ENCODE data around the gene GALNT13. TPM values are rescaled to one million over a fixed set of nuclear protein-coding genes. Genes with fewer than 3 reads are reported as not detected.
A peak's percentile ranks its signal among the peaks of the same experiment; 100 is the strongest.

Gene GALNT13
- total and polyA plus RNA-seq, 3 experiments from 2014 or later: not detected

DNA sequence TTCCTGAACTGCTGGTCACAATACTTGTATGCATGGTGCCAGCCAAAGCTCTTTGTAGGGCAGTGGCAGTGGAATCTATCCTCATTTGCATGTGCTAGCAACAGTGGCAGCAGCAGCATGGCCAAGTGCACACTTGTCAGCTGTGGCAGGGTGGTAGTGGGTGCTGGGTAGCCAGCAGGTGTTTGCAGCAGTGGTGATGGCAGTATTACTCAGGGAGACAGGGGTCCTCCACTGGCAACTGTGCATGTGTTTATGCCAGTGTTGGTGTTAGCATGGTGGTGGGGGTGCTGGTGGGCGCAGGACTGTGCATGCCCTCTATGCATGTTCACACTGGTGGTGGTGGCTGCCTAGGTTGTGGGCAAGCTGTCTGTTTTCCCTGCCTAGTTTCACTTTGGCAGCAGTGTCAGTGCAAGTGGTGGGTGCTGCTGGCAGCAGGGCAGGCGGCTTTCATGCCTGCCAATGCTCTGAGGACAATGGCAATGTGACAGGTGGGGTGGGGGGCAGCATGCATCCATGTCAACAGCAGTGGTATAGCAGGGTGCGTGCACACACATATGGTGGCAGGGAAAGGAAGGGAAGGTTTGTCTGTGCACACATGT is 41.2 kb downstream of the GALNT13 start:
- POLR2A ChIA-PET: no interaction called here
- Mint-ChIP-seq H3K9me3 (peaks cover 7 to 54% (median 23%) of the 10 kb centered on the region in 5 donors), H3K36me3 (no peaks in the 10 kb centered on the region), H3K27ac (no peak overlapping the region), H3K27me3 (no peaks in the 10 kb centered on the region), H3K4me1 (no peaks in the 10 kb centered on the region), H3K4me3 (no peak overlapping the region)
- Histone ChIP-seq H3K36me3 (ENCODE audit: insufficient read depth, low read length) (no peaks in the 10 kb centered on the region), H3K9me3 (ENCODE audit: low read length) (peaks cover 5% of the 10 kb centered on the region), H3K4me1 (ENCODE audit: insufficient read depth, low read length) (no peaks in the 10 kb centered on the region), H3K27me3 (ENCODE audit: insufficient read depth, low read length, poor library complexity, severe bottlenecking) (no peaks in the 10 kb centered on the region), H3K27ac (ENCODE audit: low read depth, low read length) (no peak overlapping the region), H3K4me3 (ENCODE audit: low read length) (no peak overlapping the region)
- CTCF ChIA-PET: no interaction called here
- peak in 1 of 5 donors; percentile 36 for DNase-seq

DNA sequence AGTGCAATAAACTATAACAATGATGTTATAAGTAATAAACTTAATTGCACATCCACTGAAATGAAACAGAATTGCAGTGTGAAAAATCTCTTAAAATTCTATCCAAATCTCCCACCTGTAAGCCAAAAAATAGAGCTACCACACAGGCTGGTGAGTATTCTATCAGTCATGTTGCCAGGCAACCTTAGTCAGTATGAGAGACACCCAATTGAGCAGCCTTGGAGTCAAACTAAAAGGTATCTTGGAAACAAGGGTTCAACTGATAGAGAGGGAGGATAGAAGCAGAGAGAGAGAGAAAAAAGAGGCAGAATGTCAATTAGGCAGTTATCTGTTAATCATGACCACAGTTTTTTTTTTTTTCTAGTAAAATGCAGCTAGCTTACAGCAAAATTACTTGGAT is 45.8 kb downstream of the GALNT13 start:
- no peaks in the 10 kb centered on the region for H3K4me1 Mint-ChIP-seq
- no peak overlapping the region for H3K4me3 ChIP-seq (ENCODE audit: low read length)
- ChIA-PET POLR2A (no interaction called here), CTCF (no interaction called here)
- H3K36me3 ChIP-seq (ENCODE audit: insufficient read depth, low read length): no peaks in the 10 kb centered on the region
- H3K4me1 ChIP-seq (ENCODE audit: insufficient read depth, low read length): no peaks in the 10 kb centered on the region
- no peaks in the 10 kb centered on the region for H3K27me3 Mint-ChIP-seq
- no peak for DNase-seq
- peaks cover 4 to 13% (median 4%) of the 10 kb centered on the region in 5 donors for H3K9me3 Mint-ChIP-seq
- H3K27me3 ChIP-seq (ENCODE audit: insufficient read depth, low read length, poor library complexity, severe bottlenecking): no peaks in the 10 kb centered on the region
- no peak overlapping the region for H3K27ac Mint-ChIP-seq
- H3K36me3 Mint-ChIP-seq: no peaks in the 10 kb centered on the region
- H3K27ac ChIP-seq (ENCODE audit: low read depth, low read length): no peak overlapping the region
- peaks cover 5% of the 10 kb centered on the region for H3K9me3 ChIP-seq (ENCODE audit: low read length)
- no peak overlapping the region for H3K4me3 Mint-ChIP-seq

DNA sequence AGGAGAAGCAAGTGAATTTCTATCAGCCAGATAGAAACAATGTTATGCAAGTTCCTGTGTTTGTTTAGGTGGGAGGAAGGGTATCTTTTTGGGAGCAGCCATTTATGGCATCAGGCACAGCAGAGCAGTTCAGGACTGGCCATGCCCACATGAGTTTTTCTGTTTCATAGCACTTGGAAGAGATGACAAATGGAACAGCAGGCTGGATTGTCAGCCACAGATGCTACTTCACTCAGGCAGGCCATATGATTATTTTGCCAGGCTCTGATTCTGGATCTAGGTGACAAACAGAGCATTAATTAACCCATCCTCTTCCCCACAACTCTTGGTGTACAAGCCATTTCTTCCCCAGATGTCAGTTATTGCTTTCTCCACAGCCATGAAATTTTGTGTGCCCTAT is 63.8 kb downstream of the GALNT13 start:
- Histone ChIP-seq H3K4me1 (ENCODE audit: insufficient read depth, low read length) (no peaks in the 10 kb centered on the region), H3K27ac (ENCODE audit: low read depth, low read length) (no peak overlapping the region), H3K36me3 (ENCODE audit: insufficient read depth, low read length) (no peaks in the 10 kb centered on the region), H3K4me3 (ENCODE audit: low read length) (no peak overlapping the region), H3K9me3 (ENCODE audit: low read length) (no peaks in the 10 kb centered on the region), H3K27me3 (ENCODE audit: insufficient read depth, low read length, poor library complexity, severe bottlenecking) (no peaks in the 10 kb centered on the region)
- Mint-ChIP-seq H3K9me3 (peaks cover 3 to 21% (median 8%) of the 10 kb centered on the region in 5 donors), H3K36me3 (no peaks in the 10 kb centered on the region), H3K4me1 (no peaks in the 10 kb centered on the region), H3K27me3 (no peaks in the 10 kb centered on the region), H3K27ac (no peak overlapping the region), H3K4me3 (no peak overlapping the region)
- POLR2A ChIA-PET: no interaction called here
- DNase-seq: no peak
- CTCF ChIA-PET: no interaction called here

DNA sequence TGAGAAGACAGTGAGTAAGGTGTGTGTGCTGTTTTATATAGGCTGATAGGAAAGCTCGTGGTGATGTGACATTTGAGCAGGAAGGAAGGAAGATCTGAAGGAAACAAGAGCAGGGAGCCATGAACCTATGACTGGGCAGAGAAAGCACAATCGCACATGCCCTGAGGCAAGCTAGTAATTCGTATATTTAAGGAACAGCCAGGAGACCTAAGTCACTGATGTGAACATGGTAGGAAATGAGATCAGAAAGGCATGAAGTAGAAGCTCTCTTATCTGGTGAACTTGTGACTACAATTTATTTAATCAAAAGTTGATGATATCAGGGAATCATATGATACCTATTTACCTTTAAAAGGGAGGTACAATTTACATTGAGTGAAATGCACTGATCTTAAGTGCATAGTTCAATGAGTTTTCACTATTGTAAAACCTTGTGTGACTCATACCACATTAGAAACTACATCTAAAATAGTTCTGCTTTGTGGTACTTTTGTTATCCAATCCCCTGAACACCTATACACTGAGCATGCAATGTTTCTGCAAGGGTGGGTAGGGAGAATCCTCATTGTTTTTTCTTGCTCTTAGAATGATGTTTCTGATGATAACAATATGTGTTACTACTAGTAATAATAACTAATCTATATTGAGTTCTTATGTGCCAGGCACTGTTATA is 67.5 kb downstream of the GALNT13 start:
- no peak for DNase-seq
- CTCF ChIA-PET: no interaction called here
- Mint-ChIP-seq H3K36me3 (no peaks in the 10 kb centered on the region), H3K27ac (no peak overlapping the region), H3K4me1 (no peaks in the 10 kb centered on the region), H3K4me3 (no peak overlapping the region), H3K27me3 (no peaks in the 10 kb centered on the region), H3K9me3 (peaks cover 0 to 13% (median 6%) of the 10 kb centered on the region in 5 donors)
- no peaks in the 10 kb centered on the region for H3K9me3 ChIP-seq (ENCODE audit: low read length)
- no peaks in the 10 kb centered on the region for H3K36me3 ChIP-seq (ENCODE audit: insufficient read depth, low read length)
- POLR2A ChIA-PET: no interaction called here
- no peaks in the 10 kb centered on the region for H3K4me1 ChIP-seq (ENCODE audit: insufficient read depth, low read length)
- H3K27me3 ChIP-seq (ENCODE audit: insufficient read depth, low read length, poor library complexity, severe bottlenecking): no peaks in the 10 kb centered on the region
- H3K4me3 ChIP-seq (ENCODE audit: low read length): no peak overlapping the region
- no peak overlapping the region for H3K27ac ChIP-seq (ENCODE audit: low read depth, low read length)

DNA sequence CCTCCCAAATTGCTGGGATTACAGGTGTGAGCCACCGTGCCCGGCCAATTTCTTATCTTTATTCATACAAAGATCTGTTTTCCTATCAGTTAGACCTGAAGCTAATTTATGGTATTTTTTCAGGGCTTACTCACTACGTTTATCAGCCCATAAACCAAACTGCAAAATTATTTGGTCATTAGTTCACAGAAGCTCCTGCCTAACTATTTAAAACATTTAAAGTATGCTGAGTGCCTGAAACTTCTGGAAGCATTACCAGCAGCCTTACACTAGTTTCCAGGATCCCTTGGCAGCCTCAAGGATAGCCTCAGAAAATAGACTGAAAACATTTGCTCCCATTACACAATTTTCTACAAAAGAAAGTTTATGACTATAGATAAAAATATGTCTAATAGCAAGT is 68.8 kb downstream of the GALNT13 start:
- ChIA-PET POLR2A (no interaction called here), CTCF (no interaction called here)
- no peak overlapping the region for H3K4me3 Mint-ChIP-seq
- Histone ChIP-seq H3K4me3 (ENCODE audit: low read length) (no peak overlapping the region), H3K27ac (ENCODE audit: low read depth, low read length) (no peak overlapping the region), H3K9me3 (ENCODE audit: low read length) (no peaks in the 10 kb centered on the region), H3K27me3 (ENCODE audit: insufficient read depth, low read length, poor library complexity, severe bottlenecking) (no peaks in the 10 kb centered on the region), H3K36me3 (ENCODE audit: insufficient read depth, low read length) (no peaks in the 10 kb centered on the region), H3K4me1 (ENCODE audit: insufficient read depth, low read length) (no peaks in the 10 kb centered on the region)
- peaks cover 0 to 13% (median 6%) of the 10 kb centered on the region in 5 donors for H3K9me3 Mint-ChIP-seq
- no peaks in the 10 kb centered on the region for H3K27me3 Mint-ChIP-seq
- DNase-seq: no peak
- H3K36me3 Mint-ChIP-seq: no peaks in the 10 kb centered on the region
- no peak overlapping the region for H3K27ac Mint-ChIP-seq
- no peaks in the 10 kb centered on the region for H3K4me1 Mint-ChIP-seq

DNA sequence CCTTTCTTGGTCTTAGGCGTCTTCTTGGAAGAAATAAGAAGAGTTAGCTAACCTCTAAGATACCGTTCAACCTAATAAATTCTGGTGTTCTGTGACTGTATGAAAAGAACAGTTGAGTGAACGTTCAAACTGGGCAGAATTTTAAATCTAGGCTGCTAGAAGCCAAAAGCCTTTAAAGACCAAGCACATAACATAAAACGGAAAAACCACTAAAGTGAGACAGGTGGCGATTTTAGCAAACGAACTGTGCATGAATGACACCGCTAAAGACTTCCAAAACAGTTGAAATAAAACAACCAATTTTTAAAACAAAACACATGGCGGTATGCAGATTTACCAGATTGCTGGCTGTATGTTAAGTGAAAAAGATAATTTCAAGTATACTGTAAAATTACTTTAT is 73.1 kb downstream of the GALNT13 start:
- DNase-seq: no peak
- CTCF ChIA-PET: no interaction called here
- Mint-ChIP-seq H3K27ac (no peak overlapping the region), H3K36me3 (no peaks in the 10 kb centered on the region), H3K4me3 (no peak overlapping the region), H3K4me1 (no peaks in the 10 kb centered on the region), H3K27me3 (no peaks in the 10 kb centered on the region), H3K9me3 (peaks cover 0 to 6% (median 2%) of the 10 kb centered on the region in 5 donors)
- H3K27me3 ChIP-seq (ENCODE audit: insufficient read depth, low read length, poor library complexity, severe bottlenecking): no peaks in the 10 kb centered on the region
- H3K4me3 ChIP-seq (ENCODE audit: low read length): no peak overlapping the region
- no peak overlapping the region for H3K27ac ChIP-seq (ENCODE audit: low read depth, low read length)
- H3K4me1 ChIP-seq (ENCODE audit: insufficient read depth, low read length): no peaks in the 10 kb centered on the region
- H3K9me3 ChIP-seq (ENCODE audit: low read length): no peaks in the 10 kb centered on the region
- POLR2A ChIA-PET: no interaction called here
- H3K36me3 ChIP-seq (ENCODE audit: insufficient read depth, low read length): no peaks in the 10 kb centered on the region

DNA sequence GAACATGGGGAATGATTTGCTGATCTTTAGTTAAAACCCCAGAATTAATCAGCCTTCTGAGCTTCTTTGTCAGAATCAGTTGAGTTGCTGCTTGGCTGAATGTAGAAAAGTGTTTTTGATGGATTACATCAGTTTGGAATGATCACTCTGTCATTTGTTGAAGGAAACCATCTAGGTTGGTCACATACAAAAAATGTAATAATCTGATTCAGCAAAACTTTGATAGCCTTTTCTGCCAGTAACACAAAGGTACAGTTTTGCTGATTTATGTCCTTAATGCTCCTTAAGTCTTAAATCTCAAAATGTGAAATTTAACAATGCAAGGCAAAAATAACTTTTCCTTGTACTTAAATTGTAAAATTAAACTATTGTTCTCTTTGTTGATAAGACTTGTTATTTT is 74.3 kb downstream of the GALNT13 start:
- no peak overlapping the region for H3K27ac ChIP-seq (ENCODE audit: low read depth, low read length)
- H3K4me1 ChIP-seq (ENCODE audit: insufficient read depth, low read length): no peaks in the 10 kb centered on the region
- ChIA-PET CTCF (no interaction called here), POLR2A (no interaction called here)
- DNase-seq: no peak
- H3K27me3 ChIP-seq (ENCODE audit: insufficient read depth, low read length, poor library complexity, severe bottlenecking): no peaks in the 10 kb centered on the region
- Mint-ChIP-seq H3K36me3 (no peaks in the 10 kb centered on the region), H3K27me3 (no peaks in the 10 kb centered on the region), H3K27ac (no peak overlapping the region), H3K4me3 (no peak overlapping the region), H3K9me3 (peaks cover 0 to 6% (median 2%) of the 10 kb centered on the region in 5 donors), H3K4me1 (no peaks in the 10 kb centered on the region)
- no peaks in the 10 kb centered on the region for H3K36me3 ChIP-seq (ENCODE audit: insufficient read depth, low read length)
- no peak overlapping the region for H3K4me3 ChIP-seq (ENCODE audit: low read length)
- H3K9me3 ChIP-seq (ENCODE audit: low read length): no peaks in the 10 kb centered on the region

DNA sequence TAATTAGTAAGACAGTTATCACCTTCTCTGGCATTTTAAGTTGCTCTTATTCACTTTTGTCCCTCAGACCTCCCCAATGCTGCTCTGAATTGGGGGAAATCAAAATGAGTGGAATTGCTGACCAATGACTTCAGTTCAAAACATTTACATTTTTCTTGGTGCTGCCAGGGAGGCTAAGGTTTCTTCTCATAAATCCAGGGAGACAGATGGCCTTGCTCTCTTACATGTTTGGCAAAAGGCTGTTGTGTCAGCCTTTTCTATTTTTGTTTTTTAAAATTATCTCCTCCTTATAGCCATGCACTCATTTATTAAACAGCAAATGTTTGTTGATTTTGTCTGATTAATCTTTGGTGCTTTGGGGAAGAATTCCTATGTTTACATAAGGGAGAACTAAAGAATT is 82.0 kb downstream of the GALNT13 start:
- Mint-ChIP-seq H3K27ac (no peak overlapping the region), H3K36me3 (no peaks in the 10 kb centered on the region), H3K4me1 (no peaks in the 10 kb centered on the region), H3K4me3 (no peak overlapping the region), H3K9me3 (peaks cover 0 to 10% (median 3%) of the 10 kb centered on the region in 5 donors), H3K27me3 (no peaks in the 10 kb centered on the region)
- H3K4me3 ChIP-seq (ENCODE audit: low read length): no peak overlapping the region
- ChIA-PET POLR2A (no interaction called here), CTCF (no interaction called here)
- H3K27me3 ChIP-seq (ENCODE audit: insufficient read depth, low read length, poor library complexity, severe bottlenecking): no peaks in the 10 kb centered on the region
- H3K9me3 ChIP-seq (ENCODE audit: low read length): no peaks in the 10 kb centered on the region
- no peak overlapping the region for H3K27ac ChIP-seq (ENCODE audit: low read depth, low read length)
- DNase-seq: no peak
- H3K36me3 ChIP-seq (ENCODE audit: insufficient read depth, low read length): no peaks in the 10 kb centered on the region
- H3K4me1 ChIP-seq (ENCODE audit: insufficient read depth, low read length): no peaks in the 10 kb centered on the region
